Uterus (tissue), 4 donors: Measurements from ENCODE around the gene CCNY. TPM values are rescaled to one million over a fixed set of nuclear protein-coding genes. Genes with fewer than 3 reads are reported as not detected.

Experiments used
- DNase-seq, 2 donors: peaks; one replicate each; pipeline ENCODE4 v3.0.0-alpha.2; 2019 to 2020
- H3K27ac ChIP-seq, 2 donors: fragments of 200-600 bp; sonication (generic); 1 replicate in 1 of 2; 2 replicates in 1 of 2; pipeline ENCODE4 v1.5.1; 2016 to 2018
- H3K27me3 ChIP-seq, 2 donors: fragments of 200-600 bp; sonication (generic); one replicate each; pipeline ENCODE4 v1.5.1; 2018 to 2019; ENCODE audit warnings: control low read depth in 1 of 2
- H3K36me3 ChIP-seq, 2 donors: fragments of 200-600 bp; sonication (generic); one replicate each; pipeline ENCODE4 v1.5.1; 2019; ENCODE audit warnings: control low read depth in 1 of 2
- H3K4me1 ChIP-seq, 2 donors: fragments of 200-600 bp; sonication (generic); one replicate each; pipeline ENCODE4 v1.5.1; 2018 to 2019; ENCODE audit warnings: control low read depth in 1 of 2
- H3K4me3 ChIP-seq, 2 donors: fragments of 200-600 bp; sonication (generic); 1 replicate in 1 of 2; 2 replicates in 1 of 2; pipeline ENCODE4 v1.5.1; 2018 to 2019; ENCODE audit warnings: mild to moderate bottlenecking in 1 of 2
- H3K9me3 ChIP-seq, 2 donors: fragments of 200-600 bp; sonication (generic); one replicate each; pipeline ENCODE4 v1.5.1; 2019; ENCODE audit warnings: control low read depth in 1 of 2
- CTCF ChIP-seq, 4 experiments: fragments of 200-600 bp in 2 of 4; fragments of 450-650 bp in 2 of 4; sonication (generic) in 2 of 4; IDR thresholded peaks; one replicate each; pipeline ENCODE4 v1.5.1; 2016 to 2019; ENCODE audit warnings: antibody characterized with exemption in 4 of 4, mild to moderate bottlenecking in 2 of 4, moderate library complexity in 1 of 4
- POLR2A ChIP-seq, 2 donors: fragments of 450-650 bp; IDR thresholded peaks; one replicate each; pipeline ENCODE4 v1.6.1; 2016; ENCODE audit warnings: antibody characterized with exemption in 2 of 2, mild to moderate bottlenecking in 1 of 2, moderate library complexity in 1 of 2
- intact Hi-C: fragments of 100-400 bp; cut with DNase I; formaldehyde crosslinking; loops from one replicate; pipeline ENCODE4 v1.15.1; 2023; ENCODE audit warnings: low total_unique reads
- total RNA-seq, 4 donors: library from RNA; depleted of rRNA in 3 of 4; stranded (reverse); fragments of >200 nt in 3 of 4; gene quantifications; one replicate each; pipeline versions ENCODE4 v1.1.0 to v1.2.4, GENCODE V29; 2014 to 2023
- donor health status: DM: yes; HTN: yes; CAD: no.

The CCNY gene
- total RNA-seq, 4 donors from 2014 or later = 28.2 to 79.2 (median 46.2) TPM

DNA sequence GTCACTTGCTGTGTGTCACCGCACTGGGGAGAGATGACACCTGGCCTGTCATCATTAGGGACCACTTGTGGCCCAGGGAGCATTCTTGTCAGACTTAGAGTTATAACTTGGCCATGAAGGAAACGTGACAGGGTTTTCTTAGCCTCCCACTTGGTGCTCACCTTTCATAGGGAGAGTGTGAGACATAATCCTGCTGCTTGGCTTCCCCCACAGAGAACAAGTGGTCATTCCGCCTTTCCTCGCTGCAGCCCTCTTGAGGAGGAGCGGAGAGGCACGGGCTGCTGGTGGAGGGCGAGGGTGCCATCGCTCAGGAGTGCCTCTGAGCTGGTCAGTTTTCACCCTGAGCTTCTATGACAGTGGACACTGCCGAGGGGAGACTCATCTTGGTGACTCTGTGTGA, 143.8 kb downstream of the CCNY start:
- no peak overlapping the region for H3K4me3 ChIP-seq
- H3K9me3 ChIP-seq = no peaks in the 10 kb centered on the region
- no peak for DNase-seq

DNA sequence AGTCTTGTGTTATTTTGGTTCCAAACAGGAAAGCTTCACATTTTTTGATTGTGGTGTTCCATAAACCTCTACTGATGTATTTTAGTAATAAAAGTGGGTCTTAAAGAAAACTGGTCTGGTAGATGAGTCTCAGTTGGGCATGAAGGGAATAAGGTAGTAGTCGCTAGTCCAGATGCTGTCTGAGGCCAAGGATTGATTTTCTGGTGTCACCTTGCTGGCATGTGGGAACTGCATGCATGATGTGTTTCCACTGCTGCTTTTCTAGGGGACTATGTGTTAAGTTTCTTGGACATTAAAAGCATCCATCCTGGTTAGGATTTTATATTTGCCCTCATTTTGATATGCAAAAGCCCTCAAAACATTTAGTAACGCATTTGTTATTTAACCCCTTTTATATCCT, 145.1 kb downstream of the CCNY start:
- no peak for TF ChIP-seq CTCF (IDR thresholded peaks at IDR 0.05)
- TF ChIP-seq POLR2A (IDR thresholded peaks at IDR 0.05) = no peak
- Histone ChIP-seq H3K4me3 (no peak overlapping the region), H3K9me3 (no peaks in the 10 kb centered on the region), H3K27me3 (no peaks in the 10 kb centered on the region), H3K36me3 (no peaks in the 10 kb centered on the region), H3K27ac (no peak overlapping the region), H3K4me1 (peaks cover 0 to 3% of the 10 kb centered on the region in 2 donors)
- no peak for DNase-seq
- intact Hi-C loops = no loop called here

More for the DNA sequence above, 143.8 kb downstream of the CCNY start:
- H3K27ac ChIP-seq = no peak overlapping the region
- H3K36me3 ChIP-seq = no peaks in the 10 kb centered on the region
- no peak for TF ChIP-seq CTCF (IDR thresholded peaks at IDR 0.05)
- no peak for TF ChIP-seq POLR2A (IDR thresholded peaks at IDR 0.05)
- no peaks in the 10 kb centered on the region for H3K27me3 ChIP-seq
- peaks cover 0 to 3% of the 10 kb centered on the region in 2 donors for H3K4me1 ChIP-seq
- intact Hi-C loops = no loop called here

DNA sequence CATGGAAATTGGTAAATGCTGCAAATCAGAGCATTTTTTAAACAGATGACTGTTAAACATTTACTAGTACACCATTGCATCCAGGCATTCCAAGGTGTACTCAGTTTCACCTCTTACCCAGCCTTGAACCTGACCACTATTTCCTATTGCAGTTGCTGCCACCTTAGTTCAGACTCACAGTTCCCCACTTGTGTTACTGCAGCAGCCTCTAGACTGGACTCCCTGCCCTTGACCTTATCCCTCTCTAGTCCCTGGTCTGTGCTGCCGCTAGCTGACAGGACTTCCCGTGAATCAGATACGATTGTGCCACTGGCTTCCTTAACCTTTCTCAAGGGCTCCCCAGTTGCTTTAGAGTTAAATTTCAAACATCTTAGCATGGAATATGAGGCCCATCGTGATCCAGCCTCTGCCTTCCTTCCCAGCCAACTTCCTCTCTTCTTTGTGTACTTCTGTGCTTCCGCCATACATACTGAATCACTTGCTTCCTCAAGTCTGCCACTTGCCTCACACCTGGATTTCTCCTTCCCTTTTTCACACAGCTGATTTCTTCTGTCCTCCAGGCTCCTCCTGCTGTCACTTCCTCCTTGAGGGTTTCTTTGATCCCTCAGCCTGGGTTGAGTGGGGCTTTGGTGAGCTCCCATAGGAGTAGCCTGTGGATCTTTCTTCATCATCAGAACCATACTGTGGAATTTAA, 150.1 kb downstream of the CCNY start:
- Histone ChIP-seq H3K27ac (no peak overlapping the region), H3K36me3 (no peaks in the 10 kb centered on the region), H3K27me3 (no peaks in the 10 kb centered on the region), H3K4me3 (no peak overlapping the region), H3K9me3 (no peaks in the 10 kb centered on the region), H3K4me1 (peaks cover 0 to 2% of the 10 kb centered on the region in 2 donors)
- no peak for TF ChIP-seq CTCF (IDR thresholded peaks at IDR 0.05)
- no peak for TF ChIP-seq POLR2A (IDR thresholded peaks at IDR 0.05)
- intact Hi-C loops = no loop called here
- no peak for DNase-seq

DNA sequence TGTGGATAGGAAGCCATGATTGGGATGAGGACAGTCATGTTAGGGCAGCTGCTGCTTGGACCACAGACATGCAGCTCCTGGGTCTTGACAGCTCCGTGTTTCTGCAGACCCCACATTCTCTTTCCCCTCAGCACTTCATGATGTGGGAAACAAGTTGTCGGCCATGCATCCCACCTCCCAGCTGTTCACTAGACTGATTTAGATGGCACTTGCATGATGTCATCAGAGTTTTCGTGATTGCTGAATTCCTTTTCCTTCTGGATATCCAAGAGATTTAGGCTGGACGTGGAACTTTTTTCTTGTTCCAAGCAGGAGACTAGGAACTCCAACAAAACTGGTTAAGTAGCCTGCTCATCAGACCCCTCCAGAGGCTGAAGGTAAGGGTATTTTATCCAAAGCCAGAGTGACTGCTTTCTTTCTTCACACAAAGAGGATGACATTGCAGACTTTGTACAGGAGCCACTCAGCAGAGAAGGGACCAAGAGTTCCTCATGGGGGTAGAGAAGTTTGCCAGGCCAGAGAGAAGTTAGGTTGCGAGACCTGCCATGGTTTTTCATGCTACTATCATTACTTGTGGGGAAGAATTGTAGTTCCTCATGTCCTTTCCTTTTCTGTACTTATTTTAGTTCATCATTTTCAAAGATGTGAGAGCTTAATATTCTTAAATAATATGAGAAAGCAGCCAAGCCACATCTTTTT, 151.2 kb downstream of the CCNY start:
- TF ChIP-seq POLR2A (IDR thresholded peaks at IDR 0.05) = no peak
- no peak for TF ChIP-seq CTCF (IDR thresholded peaks at IDR 0.05)
- H3K36me3 ChIP-seq = no peaks in the 10 kb centered on the region
- no peaks in the 10 kb centered on the region for H3K27me3 ChIP-seq
- intact Hi-C loops = no loop called here
- H3K27ac ChIP-seq = no peak overlapping the region
- no peaks in the 10 kb centered on the region for H3K9me3 ChIP-seq
- DNase-seq = no peak
- H3K4me3 ChIP-seq = no peak overlapping the region
- H3K4me1 ChIP-seq = no peaks in the 10 kb centered on the region

GRCh38 chr10:35488228-35488627, 151.9 kb downstream of the CCNY start:
- intact Hi-C loops = no loop called here

More at GRCh38 chr10:35488228-35488627, 151.9 kb downstream of the CCNY start:
- TF ChIP-seq CTCF (IDR thresholded peaks at IDR 0.05) (no peak), POLR2A (IDR thresholded peaks at IDR 0.05) (no peak)
- DNase-seq = no peak
- H3K4me1 ChIP-seq = peaks cover 0 to 3% of the 10 kb centered on the region in 2 donors
- H3K4me3 ChIP-seq = no peak overlapping the region
- H3K27me3 ChIP-seq = no peaks in the 10 kb centered on the region
- no peak overlapping the region for H3K27ac ChIP-seq
- no peaks in the 10 kb centered on the region for H3K36me3 ChIP-seq
- no peaks in the 10 kb centered on the region for H3K9me3 ChIP-seq
